HepG2 (cell line): ENCODE results near the gene MYOM1.
"Not testable (repeated sequence)": the region's sequence is repeated elsewhere in the genome, so short reads cannot be mapped to it uniquely, and the experiment has no call there.

Source experiments
- HOXA7 ChIP-seq: sonication (generic); formaldehyde crosslinking; IDR thresholded peaks from 2 replicates; pipeline ENCODE4 v1.8.1; 2022; ENCODE audit warnings: mild to moderate bottlenecking, missing genetic modification reagents, moderate library complexity
- MYNN ChIP-seq: sonication (generic); formaldehyde crosslinking; IDR thresholded peaks from 2 replicates; pipeline ENCODE4 v1.4.0; 2020; ENCODE audit warnings: mild to moderate bottlenecking, low read depth, missing genetic modification reagents
- POLR2AphosphoS5 ChIP-seq: IDR thresholded peaks from 2 replicates; pipeline ENCODE4 v1.6.1; 2012; ENCODE audit warnings: low read depth, low read length
- RNF2 ChIP-seq: fragments of 450-650 bp; conservative IDR thresholded peaks from 2 replicates; pipeline ENCODE4 v1.6.1; 2016; ENCODE audit warnings: low read depth
- ZFP90 ChIP-seq: sonication (generic); formaldehyde crosslinking; IDR thresholded peaks from 2 replicates; pipeline ENCODE4 v1.8.0; 2022; ENCODE audit warnings: missing genetic modification reagents, mild to moderate bottlenecking, inconsistent platforms, borderline replicate concordance
- TF ChIP-seq, protein P1 (sequence below): sonication (generic); formaldehyde crosslinking; IDR thresholded peaks from 2 replicates; pipeline ENCODE4 v1.5.0; 2020; ENCODE audit warnings: mild to moderate bottlenecking, missing genetic modification reagents, moderate library complexity
- TF ChIP-seq, protein P2 (sequence below): IDR thresholded peaks from 2 replicates; pipeline ENCODE4 v1.6.1; 2016; ENCODE audit warnings: missing genetic modification reagents, missing compliant biosample characterization

DNA sequence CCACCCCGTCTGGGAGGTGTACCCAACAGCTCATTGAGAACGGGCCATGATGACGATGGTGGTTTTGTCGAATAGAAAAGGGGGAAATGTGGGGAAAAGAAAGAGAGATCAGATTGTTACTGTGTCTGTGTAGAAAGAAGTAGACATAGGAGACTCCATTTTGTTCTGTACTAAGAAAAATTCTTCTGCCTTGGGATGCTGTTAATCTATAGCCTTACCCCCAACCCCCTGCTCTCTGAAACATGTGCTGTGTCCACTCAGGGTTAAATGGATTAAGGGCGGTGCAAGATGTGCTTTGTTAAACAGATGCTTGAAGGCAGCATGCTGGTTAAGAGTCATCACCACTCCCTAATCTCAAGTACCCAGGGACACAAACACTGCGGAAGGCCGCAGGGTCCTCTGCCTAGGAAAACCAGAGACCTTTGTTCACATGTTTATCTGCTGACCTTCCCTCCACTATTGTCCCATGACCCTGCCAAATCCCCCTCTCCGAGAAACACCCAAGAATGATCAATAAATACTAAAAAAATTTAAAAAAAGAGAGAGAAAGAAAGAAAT lies 169.8 kb downstream of the MYOM1 start:
- TF ChIP-seq POLR2AphosphoS5; HOXA7 (CRISPR knock-in tag); MYNN (CRISPR knock-in tag); ZFP90; RNF2: not testable (repeated sequence)
- TF ChIP-seq, protein P1, sequence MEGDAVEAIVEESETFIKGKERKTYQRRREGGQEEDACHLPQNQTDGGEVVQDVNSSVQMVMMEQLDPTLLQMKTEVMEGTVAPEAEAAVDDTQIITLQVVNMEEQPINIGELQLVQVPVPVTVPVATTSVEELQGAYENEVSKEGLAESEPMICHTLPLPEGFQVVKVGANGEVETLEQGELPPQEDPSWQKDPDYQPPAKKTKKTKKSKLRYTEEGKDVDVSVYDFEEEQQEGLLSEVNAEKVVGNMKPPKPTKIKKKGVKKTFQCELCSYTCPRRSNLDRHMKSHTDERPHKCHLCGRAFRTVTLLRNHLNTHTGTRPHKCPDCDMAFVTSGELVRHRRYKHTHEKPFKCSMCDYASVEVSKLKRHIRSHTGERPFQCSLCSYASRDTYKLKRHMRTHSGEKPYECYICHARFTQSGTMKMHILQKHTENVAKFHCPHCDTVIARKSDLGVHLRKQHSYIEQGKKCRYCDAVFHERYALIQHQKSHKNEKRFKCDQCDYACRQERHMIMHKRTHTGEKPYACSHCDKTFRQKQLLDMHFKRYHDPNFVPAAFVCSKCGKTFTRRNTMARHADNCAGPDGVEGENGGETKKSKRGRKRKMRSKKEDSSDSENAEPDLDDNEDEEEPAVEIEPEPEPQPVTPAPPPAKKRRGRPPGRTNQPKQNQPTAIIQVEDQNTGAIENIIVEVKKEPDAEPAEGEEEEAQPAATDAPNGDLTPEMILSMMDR: not testable (repeated sequence)
- TF ChIP-seq, protein P2, sequence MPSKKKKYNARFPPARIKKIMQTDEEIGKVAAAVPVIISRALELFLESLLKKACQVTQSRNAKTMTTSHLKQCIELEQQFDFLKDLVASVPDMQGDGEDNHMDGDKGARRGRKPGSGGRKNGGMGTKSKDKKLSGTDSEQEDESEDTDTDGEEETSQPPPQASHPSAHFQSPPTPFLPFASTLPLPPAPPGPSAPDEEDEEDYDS (CRISPR knock-in tag): not testable (repeated sequence)
